ENCODE data around the gene S100A4. TPM values are rescaled to one million over a fixed set of nuclear protein-coding genes. Genes with fewer than 3 reads are reported as not detected.

The S100A4 gene
- total RNA-seq, 1 donor from 2014 or later: 7.8 TPM

- Mint-ChIP-seq H3K27me3 (ENCODE audit: low read depth) (no peaks in the 10 kb centered on the region), H3K9me3 (no peaks in the 10 kb centered on the region), H3K27ac (no peak overlapping the region), H3K4me3 (no peak overlapping the region), H3K4me1 (peaks cover 48% of the 10 kb centered on the region), H3K36me3 (no peaks in the 10 kb centered on the region)
- DNase-seq (ENCODE audit: low spot score in 2 of 2, unreplicated experiment in 2 of 2): no peak
- TF ChIP-seq CTCF (IDR thresholded peaks at IDR 0.05; ENCODE audit: unreplicated experiment): no peak
Measured at GRCh38 chr1:153552335-153552734, 6.7 kb upstream of the S100A4 start.

GRCh38 chr1:153550827-153551500 lies 5.4 kb upstream of the S100A4 start:
- no peaks in the 10 kb centered on the region for H3K9me3 Mint-ChIP-seq
- no peak overlapping the region for H3K4me3 Mint-ChIP-seq
- H3K4me1 Mint-ChIP-seq: peaks cover 59% of the 10 kb centered on the region
- no peak for TF ChIP-seq CTCF (IDR thresholded peaks at IDR 0.05; ENCODE audit: unreplicated experiment)
- H3K27me3 Mint-ChIP-seq (ENCODE audit: low read depth): no peaks in the 10 kb centered on the region
- DNase-seq (ENCODE audit: low spot score in 2 of 2, unreplicated experiment in 2 of 2): no peak
- peak overlapping the region; percentile 58 for H3K27ac Mint-ChIP-seq
- H3K36me3 Mint-ChIP-seq: no peaks in the 10 kb centered on the region

- Mint-ChIP-seq H3K4me1 (peaks cover 65% of the 10 kb centered on the region), H3K9me3 (no peaks in the 10 kb centered on the region), H3K4me3 (no peak overlapping the region), H3K27me3 (ENCODE audit: low read depth) (no peaks in the 10 kb centered on the region), H3K27ac (peak overlapping the region; percentile 37), H3K36me3 (no peaks in the 10 kb centered on the region)
- no peak for TF ChIP-seq CTCF (IDR thresholded peaks at IDR 0.05; ENCODE audit: unreplicated experiment)
- DNase-seq (ENCODE audit: low spot score in 2 of 2, unreplicated experiment in 2 of 2): no peak
Measured at GRCh38 chr1:153550398-153550758, 4.8 kb upstream of the S100A4 start.

GRCh38 chr1:153549741-153550397 lies 4.3 kb upstream of the S100A4 start:
- Mint-ChIP-seq H3K4me1 (peaks cover 70% of the 10 kb centered on the region), H3K4me3 (no peak overlapping the region), H3K27me3 (ENCODE audit: low read depth) (no peaks in the 10 kb centered on the region), H3K27ac (peak overlapping the region; percentile 37), H3K9me3 (no peaks in the 10 kb centered on the region), H3K36me3 (no peaks in the 10 kb centered on the region)
- DNase-seq (ENCODE audit: low spot score in 2 of 2, unreplicated experiment in 2 of 2): no peak
- no peak for TF ChIP-seq CTCF (IDR thresholded peaks at IDR 0.05; ENCODE audit: unreplicated experiment)

GRCh38 chr1:153548722-153549688 lies 3.4 kb upstream of the S100A4 start, which contains the start of gene S100A3:
TSS of gene S100A3 (minus strand) at chr1:153549258. CDS start at chr1:153548485, 773 bp downstream.
- DNase-seq (ENCODE audit: low spot score in 2 of 2, unreplicated experiment in 2 of 2): no peak
- Mint-ChIP-seq H3K4me1 (peaks cover 74% of the 10 kb centered on the region), H3K27ac (peak within 1 kb of the TSS; percentile 66), H3K4me3 (no peak within 1 kb of the TSS), H3K9me3 (no peaks in the 10 kb centered on the region), H3K27me3 (ENCODE audit: low read depth) (no peaks in the 10 kb centered on the region), H3K36me3 (no peaks in the 10 kb centered on the region)
- TF ChIP-seq CTCF (IDR thresholded peaks at IDR 0.05; ENCODE audit: unreplicated experiment): no peak
